Measurements from ENCODE around the gene KNSTRN. TPM values are rescaled to one million over a fixed set of nuclear protein-coding genes. Genes with fewer than 3 reads are reported as not detected.

Gene KNSTRN
- total RNA-seq, 5 donors from 2014 or later (not counting 1 experiment from before 2014, with no cell fraction given), result 3.8 to 8.0 (median 6.2) TPM

DNA sequence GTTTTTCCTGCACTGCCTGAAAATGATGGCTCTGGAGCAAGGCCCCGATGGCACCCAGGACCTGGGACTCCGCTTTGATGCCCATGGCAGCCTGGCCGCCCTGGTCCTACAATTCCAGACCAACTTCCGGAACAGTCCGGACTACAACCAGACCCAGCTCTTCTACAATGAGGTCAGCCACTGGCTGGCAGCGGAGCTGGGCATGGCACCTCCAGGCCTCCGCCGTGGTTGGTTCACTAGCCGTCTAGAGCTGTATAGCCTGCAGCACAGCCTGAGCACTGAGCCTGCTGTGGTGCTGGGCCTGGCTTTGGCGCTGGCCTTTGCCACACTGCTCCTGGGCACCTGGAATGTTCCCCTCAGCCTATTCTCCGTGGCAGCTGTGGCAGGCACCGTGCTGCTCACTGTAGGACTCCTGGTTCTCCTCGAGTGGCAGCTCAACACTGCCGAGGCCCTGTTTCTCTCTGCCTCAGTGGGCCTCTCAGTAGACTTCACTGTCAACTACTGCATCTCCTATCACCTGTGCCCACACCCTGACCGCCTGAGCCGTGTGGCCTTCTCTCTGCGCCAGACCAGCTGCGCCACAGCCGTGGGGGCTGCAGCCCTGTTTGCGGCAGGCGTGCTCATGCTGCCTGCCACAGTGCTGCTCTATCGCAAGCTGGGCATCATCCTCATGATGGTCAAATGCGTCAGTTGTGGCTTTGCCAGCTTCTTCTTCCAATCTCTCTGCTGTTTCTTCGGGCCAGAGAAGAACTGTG, 13.6 kb upstream of the KNSTRN start:
- peak overlapping the region; percentile 12 to 32 for H3K27ac Mint-ChIP-seq
- ATAC-seq (replicated peaks in 1 of 4) (no peak), DNase-seq (no peak)
- peak overlapping the region; percentile 31 to 87 (median 72) for H3K4me3 Mint-ChIP-seq
- no peaks in the 10 kb centered on the region for H3K27me3 Mint-ChIP-seq
- H3K36me3 Mint-ChIP-seq, result no peaks in the 10 kb centered on the region
- H3K27me3 ChIP-seq (replicated peaks in 1 of 2; ENCODE audit: control insufficient read depth in 2 of 2, extremely low read depth in 1 of 2, insufficient read depth in 2 of 2, low read length in 1 of 2), result no peaks in the 10 kb centered on the region
- peaks cover 8 to 46% of the 10 kb centered on the region in 2 experiments for H3K4me1 ChIP-seq (ENCODE audit: control insufficient read depth in 1 of 2, extremely low read depth in 1 of 2, insufficient read depth in 2 of 2, low read length in 2 of 2)
- no peaks in the 10 kb centered on the region for H3K9me3 ChIP-seq
- ChIA-PET POLR2A (interaction anchor here in 1 of 2 donors (0.6 kb wide), 1 partner anchor 17 kb away, joined by 3 read pairs; no protein-coding TSS in a partner anchor), CTCF (interaction anchor here (0.6 to 1.0 kb wide), 8 partner anchors 9 to 856 kb away, joined by 3 to 4 read pairs (median 3); no protein-coding TSS in a partner anchor)
- no peaks in the 10 kb centered on the region for H3K36me3 ChIP-seq (ENCODE audit: control insufficient read depth in 2 of 2, extremely low read depth in 1 of 2, insufficient read depth in 1 of 2, low read length in 1 of 2)
- H3K4me3 ChIP-seq (ENCODE audit: control insufficient read depth in 1 of 2, extremely low read depth in 1 of 2, low read length in 1 of 2), result no peak overlapping the region
- 95% methylated on average over 24 of the region's 24 CpGs for WGBS (ENCODE audit: insufficient coverage)
- H3K27ac ChIP-seq (ENCODE audit: low read length), result peak overlapping the region; percentile 45
- H3K9me3 Mint-ChIP-seq, result no peaks in the 10 kb centered on the region
- peaks cover 11 to 26% (median 25%) of the 10 kb centered on the region in 3 donors for H3K4me1 Mint-ChIP-seq

DNA sequence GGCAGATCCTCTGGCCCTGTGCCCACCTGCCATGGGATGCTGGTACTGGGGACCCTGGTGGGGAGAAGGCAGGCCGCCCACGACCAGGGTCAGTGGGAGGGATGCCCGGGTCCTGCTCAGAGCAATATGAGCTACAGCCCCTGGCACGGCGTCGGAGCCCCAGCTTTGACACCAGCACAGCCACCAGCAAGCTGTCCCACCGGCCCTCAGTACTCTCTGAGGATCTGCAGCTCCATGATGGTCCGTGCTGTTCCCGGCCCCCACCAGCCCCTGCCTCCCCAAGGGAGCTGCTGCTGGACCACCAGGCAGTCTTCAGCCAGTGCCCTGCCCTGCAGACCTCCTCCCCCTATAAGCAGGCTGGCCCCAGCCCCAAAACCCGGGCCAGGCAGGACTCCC, 13.0 kb upstream of the KNSTRN start:
- H3K9me3 ChIP-seq, result no peaks in the 10 kb centered on the region
- H3K4me3 ChIP-seq (ENCODE audit: control insufficient read depth in 1 of 2, extremely low read depth in 1 of 2, low read length in 1 of 2), result no peak overlapping the region
- no peaks in the 10 kb centered on the region for H3K36me3 ChIP-seq (ENCODE audit: control insufficient read depth in 2 of 2, extremely low read depth in 1 of 2, insufficient read depth in 1 of 2, low read length in 1 of 2)
- H3K27me3 ChIP-seq (replicated peaks in 1 of 2; ENCODE audit: control insufficient read depth in 2 of 2, extremely low read depth in 1 of 2, insufficient read depth in 2 of 2, low read length in 1 of 2), result no peaks in the 10 kb centered on the region
- peak overlapping the region in 1 of 3 donors; percentile 87 for H3K4me3 Mint-ChIP-seq
- ChIA-PET CTCF (interaction anchor here (0.6 to 1.0 kb wide), 5 partner anchors 11 to 856 kb away, joined by 3 to 4 read pairs (median 3); no protein-coding TSS in a partner anchor), POLR2A (no interaction called here)
- H3K36me3 Mint-ChIP-seq, result no peaks in the 10 kb centered on the region
- ATAC-seq (replicated peaks in 1 of 4), result no peak
- H3K27ac Mint-ChIP-seq, result no peak overlapping the region
- DNase-seq, result no peak
- H3K27ac ChIP-seq (ENCODE audit: low read length), result no peak overlapping the region
- 94% methylated on average over 10 of the region's 10 CpGs for WGBS (ENCODE audit: insufficient coverage)
- no peaks in the 10 kb centered on the region for H3K9me3 Mint-ChIP-seq
- peaks cover 11 to 26% (median 22%) of the 10 kb centered on the region in 3 donors for H3K4me1 Mint-ChIP-seq
- H3K27me3 Mint-ChIP-seq, result no peaks in the 10 kb centered on the region
- H3K4me1 ChIP-seq (ENCODE audit: control insufficient read depth in 1 of 2, extremely low read depth in 1 of 2, insufficient read depth in 2 of 2, low read length in 2 of 2), result peaks cover 8 to 40% of the 10 kb centered on the region in 2 experiments

- Mint-ChIP-seq H3K4me3 (no peak overlapping the region), H3K4me1 (peaks cover 11 to 26% (median 22%) of the 10 kb centered on the region in 3 donors), H3K27me3 (no peaks in the 10 kb centered on the region), H3K27ac (no peak overlapping the region), H3K9me3 (no peaks in the 10 kb centered on the region), H3K36me3 (no peaks in the 10 kb centered on the region)
- H3K27me3 ChIP-seq (replicated peaks in 1 of 2; ENCODE audit: control insufficient read depth in 2 of 2, extremely low read depth in 1 of 2, insufficient read depth in 2 of 2, low read length in 1 of 2), result no peaks in the 10 kb centered on the region
- H3K36me3 ChIP-seq (ENCODE audit: control insufficient read depth in 2 of 2, extremely low read depth in 1 of 2, insufficient read depth in 1 of 2, low read length in 1 of 2), result no peaks in the 10 kb centered on the region
- ChIA-PET CTCF (no interaction called here), POLR2A (interaction anchor here in 1 of 2 donors (0.6 to 1.0 kb wide), 2 partner anchors 12 to 315 kb away, joined by 3 read pairs; partner anchors contain the start of gene KNSTRN)
- ATAC-seq (replicated peaks in 1 of 4) (no peak), DNase-seq (no peak)
- H3K4me1 ChIP-seq (ENCODE audit: control insufficient read depth in 1 of 2, extremely low read depth in 1 of 2, insufficient read depth in 2 of 2, low read length in 2 of 2), result peaks cover 8 to 35% of the 10 kb centered on the region in 2 experiments
- no peak overlapping the region for H3K4me3 ChIP-seq (ENCODE audit: control insufficient read depth in 1 of 2, extremely low read depth in 1 of 2, low read length in 1 of 2)
- no peak overlapping the region for H3K27ac ChIP-seq (ENCODE audit: low read length)
- 92% methylated on average over 12 of the region's 13 CpGs for WGBS (ENCODE audit: insufficient coverage)
- no peaks in the 10 kb centered on the region for H3K9me3 ChIP-seq
Observed at GRCh38 chr15:40369971-40370370, 12.6 kb upstream of the KNSTRN start.

DNA sequence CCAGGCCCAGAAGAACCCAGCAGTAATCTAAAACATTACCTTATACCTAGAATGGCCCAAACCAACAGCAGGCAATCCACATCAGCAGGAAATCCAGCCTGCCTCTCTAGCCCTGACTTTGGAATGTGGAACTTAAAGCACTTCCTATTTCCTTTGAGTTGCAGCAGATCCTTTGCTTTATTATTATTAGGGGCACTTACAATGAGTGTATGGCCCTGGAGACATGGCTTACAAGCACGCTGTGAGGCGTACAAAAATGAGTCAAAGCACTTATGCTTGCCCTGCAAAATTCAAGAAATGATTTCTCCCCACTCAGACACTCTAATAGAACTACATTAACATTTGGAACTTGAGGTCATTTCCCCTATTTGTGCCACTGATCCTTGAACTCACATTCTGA, 9.5 kb upstream of the KNSTRN start:
- no peak overlapping the region for H3K27ac Mint-ChIP-seq
- Histone ChIP-seq H3K9me3 (no peaks in the 10 kb centered on the region), H3K27ac (ENCODE audit: low read length) (no peak overlapping the region), H3K27me3 (replicated peaks in 1 of 2; ENCODE audit: control insufficient read depth in 2 of 2, extremely low read depth in 1 of 2, insufficient read depth in 2 of 2, low read length in 1 of 2) (no peaks in the 10 kb centered on the region), H3K4me3 (ENCODE audit: control insufficient read depth in 1 of 2, extremely low read depth in 1 of 2, low read length in 1 of 2) (no peak overlapping the region), H3K4me1 (ENCODE audit: control insufficient read depth in 1 of 2, extremely low read depth in 1 of 2, insufficient read depth in 2 of 2, low read length in 2 of 2) (peaks cover 0 to 7% of the 10 kb centered on the region in 2 experiments), H3K36me3 (ENCODE audit: control insufficient read depth in 2 of 2, extremely low read depth in 1 of 2, insufficient read depth in 1 of 2, low read length in 1 of 2) (no peaks in the 10 kb centered on the region)
- H3K27me3 Mint-ChIP-seq, result no peaks in the 10 kb centered on the region
- H3K36me3 Mint-ChIP-seq, result no peaks in the 10 kb centered on the region
- no peaks in the 10 kb centered on the region for H3K9me3 Mint-ChIP-seq
- 67% methylated on average over 2 of the region's 2 CpGs for WGBS (ENCODE audit: insufficient coverage)
- DNase-seq (no peak), ATAC-seq (replicated peaks in 1 of 4) (no peak)
- no peak overlapping the region for H3K4me3 Mint-ChIP-seq
- CTCF ChIA-PET, result no interaction called here
- peaks cover 0 to 3% (median 0%) of the 10 kb centered on the region in 3 donors for H3K4me1 Mint-ChIP-seq
- POLR2A ChIA-PET, result no interaction called here

DNA sequence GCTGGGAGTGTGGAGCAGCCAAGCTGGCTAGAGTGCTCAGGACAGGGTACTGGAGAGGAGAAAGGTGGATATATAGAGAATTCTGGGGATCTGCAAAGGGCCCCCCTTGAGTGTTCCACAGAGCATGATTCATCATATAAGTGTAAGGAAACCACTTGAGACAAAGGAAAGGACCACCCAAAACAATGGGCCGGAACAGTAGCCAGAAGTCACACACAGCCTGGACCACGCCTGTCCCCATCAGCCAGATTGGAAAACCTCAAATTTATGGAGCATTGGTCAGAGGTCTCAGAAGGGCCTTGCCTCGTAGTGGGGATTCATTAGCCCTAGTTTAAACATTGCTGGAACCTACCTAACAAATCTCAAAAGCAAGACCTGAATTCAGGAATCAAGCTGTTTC, 4.9 kb upstream of the KNSTRN start:
- Mint-ChIP-seq H3K4me3 (no peak overlapping the region), H3K36me3 (no peaks in the 10 kb centered on the region), H3K27me3 (no peaks in the 10 kb centered on the region), H3K9me3 (no peaks in the 10 kb centered on the region), H3K4me1 (peaks cover 3% of the 10 kb centered on the region in 3 donors), H3K27ac (no peak overlapping the region)
- H3K4me1 ChIP-seq (ENCODE audit: control insufficient read depth in 1 of 2, extremely low read depth in 1 of 2, insufficient read depth in 2 of 2, low read length in 2 of 2), result peaks cover 0 to 4% of the 10 kb centered on the region in 2 experiments
- ATAC-seq (replicated peaks in 1 of 4) (no peak), DNase-seq (no peak)
- H3K36me3 ChIP-seq (ENCODE audit: control insufficient read depth in 2 of 2, extremely low read depth in 1 of 2, insufficient read depth in 1 of 2, low read length in 1 of 2), result no peaks in the 10 kb centered on the region
- CTCF ChIA-PET, result no interaction called here
- H3K27me3 ChIP-seq (replicated peaks in 1 of 2; ENCODE audit: control insufficient read depth in 2 of 2, extremely low read depth in 1 of 2, insufficient read depth in 2 of 2, low read length in 1 of 2), result no peaks in the 10 kb centered on the region
- WGBS (ENCODE audit: insufficient coverage), result no CpG with 5 or more reads among the region's 3 CpGs
- H3K4me3 ChIP-seq (ENCODE audit: control insufficient read depth in 1 of 2, extremely low read depth in 1 of 2, low read length in 1 of 2), result no peak overlapping the region
- no peaks in the 10 kb centered on the region for H3K9me3 ChIP-seq
- no peak overlapping the region for H3K27ac ChIP-seq (ENCODE audit: low read length)
- POLR2A ChIA-PET, result no interaction called here

- Mint-ChIP-seq H3K27me3 (no peaks in the 10 kb centered on the region), H3K27ac (no peak overlapping the region), H3K36me3 (no peaks in the 10 kb centered on the region), H3K4me3 (no peak overlapping the region), H3K4me1 (peaks cover 14 to 15% (median 14%) of the 10 kb centered on the region in 3 donors), H3K9me3 (no peaks in the 10 kb centered on the region)
- CTCF ChIA-PET, result no interaction called here
- no CpG with 5 or more reads among the region's 4 CpGs for WGBS (ENCODE audit: insufficient coverage)
- no peak for DNase-seq
- peaks cover 3 to 16% of the 10 kb centered on the region in 2 experiments for H3K4me1 ChIP-seq (ENCODE audit: control insufficient read depth in 1 of 2, extremely low read depth in 1 of 2, insufficient read depth in 2 of 2, low read length in 2 of 2)
- ATAC-seq (replicated peaks in 1 of 4), result no peak
- POLR2A ChIA-PET, result no interaction called here
- H3K27ac ChIP-seq (ENCODE audit: low read length), result no peak overlapping the region
- H3K27me3 ChIP-seq (replicated peaks in 1 of 2; ENCODE audit: control insufficient read depth in 2 of 2, extremely low read depth in 1 of 2, insufficient read depth in 2 of 2, low read length in 1 of 2), result no peaks in the 10 kb centered on the region
- no peak overlapping the region for H3K4me3 ChIP-seq (ENCODE audit: control insufficient read depth in 1 of 2, extremely low read depth in 1 of 2, low read length in 1 of 2)
- H3K9me3 ChIP-seq, result no peaks in the 10 kb centered on the region
- no peaks in the 10 kb centered on the region for H3K36me3 ChIP-seq (ENCODE audit: control insufficient read depth in 2 of 2, extremely low read depth in 1 of 2, insufficient read depth in 1 of 2, low read length in 1 of 2)
Observed at GRCh38 chr15:40379374-40379773, 3.1 kb upstream of the KNSTRN start.
